SK-N-SH (cell line): ENCODE measurements around the gene APRT. TPM values are rescaled to one million over a fixed set of nuclear protein-coding genes. Genes with fewer than 3 reads are reported as not detected.

ENCODE experiments used
- CTCF ChIA-PET: fragments of 300-600, 350-600 bp; formaldehyde crosslinking; extraction: SDS; loops from one replicate; lab custom pipeline; 2021; lab: Yijun Ruan, JAX
- POLR2A ChIA-PET: fragments of 350-600 bp; sonication (Branson Sonifier 250); formaldehyde crosslinking; extraction: SDS; loops from one replicate; lab custom pipeline; 2020; ENCODE audit warnings: antibody characterized with exemption, inconsistent platforms; lab: Yijun Ruan, JAX
- DNase-seq: peaks from one replicate; pipeline ENCODE4 v3.0.0; 2012
- H2AFZ ChIP-seq: fragments of 200-600 bp; sonication (generic); 2 replicates; pipeline ENCODE4 v1.8.1; 2016; ENCODE audit warnings: antibody characterized with exemption, mild to moderate bottlenecking, low read depth
- H3F3A ChIP-seq: fragments of 200-600 bp; sonication (generic); replicated peaks from 2 replicates; pipeline ENCODE3; 2016; ENCODE audit warnings: antibody characterized with exemption, mild to moderate bottlenecking; ENCODE audit not compliant: insufficient read depth
- H3K27ac ChIP-seq, 2 experiments: fragments of 200-500 bp in 1 of 2; fragments of 200-600 bp in 1 of 2; sonication (Bioruptor generic) in 1 of 2; sonication (generic), shearing (Covaris generic) in 1 of 2; 2 replicates each; pipeline versions ENCODE4 v1.5.1 to v1.6.1; 2014 to 2016; ENCODE audit warnings: low read depth in 2 of 2, inconsistent platforms in 1 of 2, low read length in 1 of 2, mild to moderate bottlenecking in 1 of 2, mixed read lengths in 1 of 2
- H3K27me3 ChIP-seq: fragments of 200-600 bp; sonication (generic), shearing (Covaris generic); 2 replicates; pipeline ENCODE4 v1.6.1; 2016; ENCODE audit warnings: mixed run types; ENCODE audit not compliant: insufficient read depth
- H3K36me3 ChIP-seq, 2 experiments: fragments of 200-500 bp in 1 of 2; fragments of 200-600 bp in 1 of 2; sonication (Bioruptor generic) in 1 of 2; sonication (generic) in 1 of 2; replicated peaks in 1 of 2; 2 replicates each; pipeline versions ENCODE3 to v1.5.1; 2014 to 2016; ENCODE audit warnings: low read length in 1 of 2, mild to moderate bottlenecking in 1 of 2; ENCODE audit not compliant: insufficient read depth in 2 of 2, control insufficient read depth in 1 of 2
- H3K4me1 ChIP-seq, 2 experiments: fragments of 200-500 bp in 1 of 2; fragments of 200-600 bp in 1 of 2; sonication (Bioruptor generic) in 1 of 2; sonication (generic), shearing (Covaris generic) in 1 of 2; 2 replicates each; pipeline versions ENCODE4 v1.5.1 to v1.6.1; 2014 to 2016; ENCODE audit warnings: low read depth in 1 of 2, low read length in 1 of 2, mixed run types in 1 of 2; ENCODE audit not compliant: insufficient read depth in 2 of 2, control insufficient read depth in 1 of 2
- H3K4me2 ChIP-seq: fragments of 200-600 bp; sonication (generic), shearing (Covaris generic); 2 replicates; pipeline ENCODE4 v1.6.1; 2017; ENCODE audit warnings: mixed run types
- H3K4me3 ChIP-seq, 2 experiments: fragments of 200-500 bp in 1 of 2; fragments of 200-600 bp in 1 of 2; sonication (Bioruptor generic) in 1 of 2; sonication (generic), shearing (Covaris generic) in 1 of 2; 2 replicates each; pipeline versions ENCODE4 v1.5.1 to v1.8.1; 2014 to 2016; ENCODE audit warnings: low read depth in 2 of 2, inconsistent platforms in 1 of 2, low read length in 1 of 2, mild to moderate bottlenecking in 1 of 2, mixed read lengths in 1 of 2, moderate library complexity in 1 of 2
- H3K79me2 ChIP-seq: fragments of 200-600 bp; sonication (generic); 2 replicates; pipeline ENCODE4 v1.8.1; 2017; ENCODE audit warnings: mild to moderate bottlenecking; ENCODE audit not compliant: insufficient read depth
- H3K9ac ChIP-seq: fragments of 200-600 bp; sonication (generic); 2 replicates; pipeline ENCODE4 v1.6.1; 2017; ENCODE audit warnings: mixed run types
- H3K9me2 ChIP-seq: fragments of 200-600 bp; sonication (generic); 2 replicates; pipeline ENCODE4 v1.6.1; 2017; ENCODE audit warnings: mixed run types
- H3K9me3 ChIP-seq: fragments of 200-600 bp; sonication (generic); 2 replicates; pipeline ENCODE4 v1.6.1; 2017; ENCODE audit warnings: mixed run types, mild to moderate bottlenecking, moderate library complexity
- H4K20me1 ChIP-seq: fragments of 200-600 bp; sonication (generic); 2 replicates; pipeline ENCODE4 v1.6.1; 2017; ENCODE audit warnings: mild to moderate bottlenecking, mixed run types; ENCODE audit not compliant: insufficient read depth
- CHD2 ChIP-seq: fragments of 150-350 bp; IDR thresholded peaks from 2 replicates; pipeline ENCODE4 v1.6.1; 2018; ENCODE audit warnings: low read length; ENCODE audit not compliant: partially characterized antibody
- CTCF ChIP-seq: fragments of 200-600 bp; sonication (generic); IDR thresholded peaks from 2 replicates; pipeline ENCODE4 v1.6.1; 2017; ENCODE audit warnings: antibody characterized with exemption, mild to moderate bottlenecking, moderate library complexity
- ELF1 ChIP-seq: IDR thresholded peaks from 2 replicates; pipeline ENCODE4 v1.4.0; 2012
- EZH2phosphoT487 ChIP-seq: fragments of 200-600 bp; sonication (generic); IDR thresholded peaks from 2 replicates; pipeline ENCODE4 v1.6.1; 2017; ENCODE audit warnings: low read depth, mixed run types, mild to moderate bottlenecking, antibody characterized with exemption, moderate library complexity, borderline replicate concordance
- IRF3 ChIP-seq: fragments of 150-350 bp; IDR thresholded peaks from 2 replicates; pipeline ENCODE4 v1.6.1; 2016; ENCODE audit warnings: mild to moderate bottlenecking, low read depth, low read length
- JUND ChIP-seq: IDR thresholded peaks from 2 replicates; pipeline ENCODE4 v1.4.0; 2012
- MXI1 ChIP-seq: IDR thresholded peaks from 2 replicates; pipeline ENCODE4 v1.6.1; 2012; ENCODE audit warnings: mild to moderate bottlenecking, low read depth, low read length, improper control_type of control experiment
- NRF1 ChIP-seq: IDR thresholded peaks from 2 replicates; pipeline ENCODE4 v1.6.1; 2012; ENCODE audit warnings: low read depth, mild to moderate bottlenecking, low read length
- PBX3 ChIP-seq: IDR thresholded peaks from 2 replicates; pipeline ENCODE4; 2012
- POLR2AphosphoS5 ChIP-seq: IDR thresholded peaks from 2 replicates; pipeline ENCODE4 v1.6.1; 2012; ENCODE audit warnings: low read depth, low read length
- SMC3 ChIP-seq: IDR thresholded peaks from 2 replicates; pipeline ENCODE4 v1.6.1; 2012; ENCODE audit warnings: low read depth, low read length, improper control_type of control experiment
- TCF12 ChIP-seq: IDR thresholded peaks from 2 replicates; pipeline ENCODE4 v1.4.0; 2012
- TEAD4 ChIP-seq: IDR thresholded peaks from 2 replicates; pipeline ENCODE4 v1.4.0; 2012; ENCODE audit warnings: mild to moderate bottlenecking, borderline replicate concordance; ENCODE audit not compliant: insufficient read depth
- USF2 ChIP-seq: fragments of 150-350 bp; IDR thresholded peaks from 2 replicates; pipeline ENCODE4 v1.6.1; 2017; ENCODE audit warnings: antibody characterized with exemption, low read length, low read depth, borderline replicate concordance
- ZBTB33 ChIP-seq: IDR thresholded peaks from 2 replicates; pipeline ENCODE4 v1.4.0; 2012; ENCODE audit warnings: low read depth, borderline replicate concordance
- WGBS: methylation state at CpG from one replicate; pipeline ENCODE4 v1.1.6; 2017; ENCODE audit warnings: low lambda C conversion rate; 5-methylcytosine and 5-hydroxymethylcytosine counted together
- polyA plus RNA-seq, 3 experiments: library from polyadenylated mRNA; depleted of rRNA; stranded (reverse); fragments of >200 nt; gene quantifications; 2 replicates each; pipeline ENCODE4 v1.2.3, GENCODE V29; 2012

APRT gene
- polyA plus RNA-seq, 1 of the 3 experiments (the other 2 are of a cell fraction): 192 TPM

- Histone ChIP-seq H3K9me2 (no peaks in the 10 kb centered on the region), H3K4me3 (no peak overlapping the region), H3K27me3 (no peaks in the 10 kb centered on the region), H3K4me1 (peaks cover 0 to 10% of the 10 kb centered on the region in 2 experiments; a peak in 1 of 4 replicates), H2AFZ (no peak overlapping the region), H3K27ac (no peak overlapping the region), H3K4me2 (no peak overlapping the region), H4K20me1 (peaks cover 97% of the 10 kb centered on the region), H3F3A (no peaks in the 10 kb centered on the region), H3K9ac (no peak overlapping the region), H3K36me3 (peaks cover 0 to 3% of the 10 kb centered on the region in 2 experiments), H3K9me3 (no peaks in the 10 kb centered on the region), H3K79me2 (peaks cover 97% of the 10 kb centered on the region)
- ChIA-PET CTCF (interaction anchor here (1.1 to 30.9 kb wide), 3 partner anchors 5 to 21 kb away, joined by 4 to 540 read pairs (median 93); no protein-coding TSS in a partner anchor), POLR2A (no interaction called here)
- TF ChIP-seq NRF1 (no peak), ZBTB33 (no peak), SMC3 (no peak), TEAD4 (no peak), CTCF (no peak), ELF1 (no peak), PBX3 (no peak), JUND (no peak), EZH2phosphoT487 (no peak), IRF3 (no peak), CHD2 (no peak), POLR2AphosphoS5 (no peak), USF2 (no peak), MXI1 (no peak), TCF12 (no peak)
- no peak for DNase-seq
- 64% methylated on average over 8 of the region's 11 CpGs for WGBS
Measured at GRCh38 chr16:88761143-88761534, 50.6 kb downstream of the APRT start.
